ENCODE measurements around the gene MRTFA.
"Not testable (repeated sequence)": the region's sequence is repeated elsewhere in the genome, so short reads cannot be mapped to it uniquely, and the experiment has no call there.

Gene MRTFA

GRCh38 chr22:40679249-40679963 is 42.9 kb upstream of the MRTFA start, which contains the start of gene MCHR1:
TSS of gene MCHR1 (plus strand) at chr22:40679484. CDS start at chr22:40679653, 169 bp downstream.
- TF ChIP-seq, protein P1, sequence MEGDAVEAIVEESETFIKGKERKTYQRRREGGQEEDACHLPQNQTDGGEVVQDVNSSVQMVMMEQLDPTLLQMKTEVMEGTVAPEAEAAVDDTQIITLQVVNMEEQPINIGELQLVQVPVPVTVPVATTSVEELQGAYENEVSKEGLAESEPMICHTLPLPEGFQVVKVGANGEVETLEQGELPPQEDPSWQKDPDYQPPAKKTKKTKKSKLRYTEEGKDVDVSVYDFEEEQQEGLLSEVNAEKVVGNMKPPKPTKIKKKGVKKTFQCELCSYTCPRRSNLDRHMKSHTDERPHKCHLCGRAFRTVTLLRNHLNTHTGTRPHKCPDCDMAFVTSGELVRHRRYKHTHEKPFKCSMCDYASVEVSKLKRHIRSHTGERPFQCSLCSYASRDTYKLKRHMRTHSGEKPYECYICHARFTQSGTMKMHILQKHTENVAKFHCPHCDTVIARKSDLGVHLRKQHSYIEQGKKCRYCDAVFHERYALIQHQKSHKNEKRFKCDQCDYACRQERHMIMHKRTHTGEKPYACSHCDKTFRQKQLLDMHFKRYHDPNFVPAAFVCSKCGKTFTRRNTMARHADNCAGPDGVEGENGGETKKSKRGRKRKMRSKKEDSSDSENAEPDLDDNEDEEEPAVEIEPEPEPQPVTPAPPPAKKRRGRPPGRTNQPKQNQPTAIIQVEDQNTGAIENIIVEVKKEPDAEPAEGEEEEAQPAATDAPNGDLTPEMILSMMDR (IDR thresholded peaks at IDR 0.05; ENCODE audit: control insufficient read depth, insufficient read depth, low read depth, low read length, missing control alignments): no peak
- no peak for DNase-seq (ENCODE audit: low read depth)
- H3K4me3 ChIP-seq (ENCODE audit: control insufficient read depth, low read depth, low read length): peak within 1 kb of the TSS; percentile 34

GRCh38 chr22:40678493-40679248 is 42.2 kb upstream of the MRTFA start:
- TF ChIP-seq, protein P1 (IDR thresholded peaks at IDR 0.05; ENCODE audit: control insufficient read depth, insufficient read depth, low read depth, low read length, missing control alignments): no peak
- no peak overlapping the region for H3K4me3 ChIP-seq (ENCODE audit: control insufficient read depth, low read depth, low read length)
- no peak for DNase-seq (ENCODE audit: low read depth)

DNA sequence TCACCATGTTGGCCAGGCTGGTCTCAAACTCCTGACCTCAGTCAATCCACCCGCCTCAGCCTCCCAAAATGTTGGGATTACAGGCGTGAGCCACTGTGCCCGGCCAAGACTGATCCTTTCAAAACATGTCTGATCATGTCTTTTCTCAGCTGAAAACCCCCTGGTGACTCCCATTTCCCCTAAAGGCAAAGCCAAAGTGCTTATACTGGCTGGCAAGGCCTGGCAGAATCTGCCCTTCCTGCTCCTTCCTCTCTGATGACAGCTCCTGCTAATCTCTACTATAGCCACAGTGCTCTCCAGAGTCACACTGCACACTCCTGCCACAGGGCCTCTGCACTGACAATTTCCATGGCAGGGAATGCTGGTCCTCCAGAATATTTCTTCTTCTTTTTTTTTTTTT is 40.1 kb upstream of the MRTFA start:
- no peak for DNase-seq (ENCODE audit: low read depth)
- TF ChIP-seq, protein P1 (IDR thresholded peaks at IDR 0.05; ENCODE audit: control insufficient read depth, insufficient read depth, low read depth, low read length, missing control alignments): no peak
- no peak overlapping the region for H3K4me3 ChIP-seq (ENCODE audit: control insufficient read depth, low read depth, low read length)

- H3K4me3 ChIP-seq (ENCODE audit: control insufficient read depth, low read depth, low read length); DNase-seq (ENCODE audit: low read depth): not testable (repeated sequence)
Measured at GRCh38 chr22:40676166-40676565, 39.6 kb upstream of the MRTFA start.

DNA sequence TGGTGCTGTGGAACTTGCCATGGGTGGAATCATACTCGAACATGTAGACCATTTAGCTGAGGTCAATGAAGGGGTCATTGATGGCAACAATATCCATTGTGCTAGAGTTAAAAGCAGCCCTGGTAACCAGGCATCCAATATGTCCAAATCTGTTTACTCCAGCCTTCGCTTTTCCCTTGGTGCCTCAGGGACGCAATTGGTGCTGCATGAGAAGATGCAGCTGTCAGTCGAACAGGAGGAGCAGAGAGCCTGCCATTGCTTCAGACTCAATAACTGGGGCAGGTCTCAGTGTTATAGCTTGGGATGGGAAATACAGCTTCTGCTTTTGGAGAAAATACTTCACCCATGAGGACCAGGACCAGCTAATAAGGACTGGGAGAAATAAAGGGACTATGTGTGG is 37.8 kb upstream of the MRTFA start:
- DNase-seq (ENCODE audit: low read depth): no peak
- TF ChIP-seq, protein P1 (IDR thresholded peaks at IDR 0.05; ENCODE audit: control insufficient read depth, insufficient read depth, low read depth, low read length, missing control alignments): no peak
- no peak overlapping the region for H3K4me3 ChIP-seq (ENCODE audit: control insufficient read depth, low read depth, low read length)

- TF ChIP-seq, protein P1 (IDR thresholded peaks at IDR 0.05; ENCODE audit: control insufficient read depth, insufficient read depth, low read depth, low read length, missing control alignments): no peak
- no peak overlapping the region for H3K4me3 ChIP-seq (ENCODE audit: control insufficient read depth, low read depth, low read length)
- no peak for DNase-seq (ENCODE audit: low read depth)
Measured at GRCh38 chr22:40673017-40673416, 36.5 kb upstream of the MRTFA start.

GRCh38 chr22:40671796-40672360 is 35.4 kb upstream of the MRTFA start:
- TF ChIP-seq, protein P1 (IDR thresholded peaks at IDR 0.05; ENCODE audit: control insufficient read depth, insufficient read depth, low read depth, low read length, missing control alignments): no peak
- H3K4me3 ChIP-seq (ENCODE audit: control insufficient read depth, low read depth, low read length): no peak overlapping the region
- no peak for DNase-seq (ENCODE audit: low read depth)
